Keratinocyte (primary cell): Measurements from ENCODE around the gene ADGRA3.

Experiments
- EZH2 ChIP-seq: IDR thresholded peaks from one replicate; pipeline ENCODE4 v1.6.1; 2012; ENCODE audit warnings: inconsistent platforms, mild to moderate bottlenecking, low read length, moderate library complexity
- TF ChIP-seq, protein P1 (sequence below), 3 experiments: IDR thresholded peaks in 1 of 3; conservative IDR thresholded peaks in 1 of 3; optimal IDR thresholded peaks in 1 of 3; 2 replicates in 2 of 3; 3 replicates in 1 of 3; pipeline versions ENCODE3 to v1.5.1; 2011; ENCODE audit warnings: low read length in 3 of 3, mild to moderate bottlenecking in 3 of 3, moderate library complexity in 2 of 3, control low read depth in 1 of 3, inconsistent platforms in 1 of 3; ENCODE audit not compliant: insufficient read depth in 2 of 3; ENCODE audit errors: extremely low read depth in 1 of 3

GRCh38 chr4:22363036-22363435, 152.8 kb downstream of the ADGRA3 start:
- TF ChIP-seq, protein P1, sequence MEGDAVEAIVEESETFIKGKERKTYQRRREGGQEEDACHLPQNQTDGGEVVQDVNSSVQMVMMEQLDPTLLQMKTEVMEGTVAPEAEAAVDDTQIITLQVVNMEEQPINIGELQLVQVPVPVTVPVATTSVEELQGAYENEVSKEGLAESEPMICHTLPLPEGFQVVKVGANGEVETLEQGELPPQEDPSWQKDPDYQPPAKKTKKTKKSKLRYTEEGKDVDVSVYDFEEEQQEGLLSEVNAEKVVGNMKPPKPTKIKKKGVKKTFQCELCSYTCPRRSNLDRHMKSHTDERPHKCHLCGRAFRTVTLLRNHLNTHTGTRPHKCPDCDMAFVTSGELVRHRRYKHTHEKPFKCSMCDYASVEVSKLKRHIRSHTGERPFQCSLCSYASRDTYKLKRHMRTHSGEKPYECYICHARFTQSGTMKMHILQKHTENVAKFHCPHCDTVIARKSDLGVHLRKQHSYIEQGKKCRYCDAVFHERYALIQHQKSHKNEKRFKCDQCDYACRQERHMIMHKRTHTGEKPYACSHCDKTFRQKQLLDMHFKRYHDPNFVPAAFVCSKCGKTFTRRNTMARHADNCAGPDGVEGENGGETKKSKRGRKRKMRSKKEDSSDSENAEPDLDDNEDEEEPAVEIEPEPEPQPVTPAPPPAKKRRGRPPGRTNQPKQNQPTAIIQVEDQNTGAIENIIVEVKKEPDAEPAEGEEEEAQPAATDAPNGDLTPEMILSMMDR (optimal IDR thresholded peaks at IDR 0.05 in 1 of 3, IDR thresholded peaks at IDR 0.05 in 1 of 3, conservative IDR thresholded peaks at IDR 0.05 in 1 of 3; ENCODE audit: extremely low read depth in 1 of 3, insufficient read depth in 2 of 3, low read length in 3 of 3): no peak
- no peak for TF ChIP-seq EZH2
